ENCODE results near the gene CRACR2A. TPM values are rescaled to one million over a fixed set of nuclear protein-coding genes. Genes with fewer than 3 reads are reported as not detected.

Gene CRACR2A
- total and polyA plus RNA-seq, 2 of the 4 experiments (the other 2 are of a cell fraction): 0.54 to 0.60 TPM

GRCh38 chr12:3789838-3790237 lies 36.9 kb upstream of the CRACR2A start:
- Histone ChIP-seq H3K27ac (ENCODE audit: insufficient read depth, low read length) (no peak overlapping the region), H2BK5ac (ENCODE audit: low read depth, low read length, poor library complexity, severe bottlenecking) (no peak overlapping the region), H3K36me3 (ENCODE audit: control insufficient read depth, insufficient read depth, low read length) (no peaks in the 10 kb centered on the region), H4K20me1 (ENCODE audit: insufficient read depth, low read length) (no peaks in the 10 kb centered on the region), H2AK9ac (replicated peaks; ENCODE audit: low read depth, low read length, poor library complexity) (no peak overlapping the region), H3K79me1 (ENCODE audit: low read depth in 1 of 2, low read length in 2 of 2) (no peaks in the 10 kb centered on the region), H3K14ac (replicated peaks; ENCODE audit: low read depth, low read length) (no peak overlapping the region), H2BK120ac (ENCODE audit: low read depth, low read length) (no peak overlapping the region), H3K18ac (ENCODE audit: low read depth, low read length) (no peak overlapping the region), H3K4me3 (ENCODE audit: insufficient read depth, low read depth, low read length) (no peak overlapping the region), H3K4me2 (ENCODE audit: low read depth, low read length) (no peak overlapping the region), H3K4ac (ENCODE audit: low read depth, low read length) (no peak overlapping the region), H3K23ac (ENCODE audit: low read depth, low read length) (no peak overlapping the region), H3K27me3 (ENCODE audit: control insufficient read depth, insufficient read depth, low read length) (peaks cover 5% of the 10 kb centered on the region; the same call in 1 of the 2 replicates), H2BK15ac (ENCODE audit: low read depth, low read length) (no peak overlapping the region), H2AFZ (replicated peaks; ENCODE audit: low read length, poor library complexity) (no peak overlapping the region), H2BK20ac (ENCODE audit: low read depth, low read length) (no peak overlapping the region), H3K9me1 (ENCODE audit: insufficient read depth, low read length) (no peaks in the 10 kb centered on the region), H3K9me3 (ENCODE audit: control insufficient read depth, insufficient read depth, low read length) (no peaks in the 10 kb centered on the region), H2AK5ac (ENCODE audit: low read depth, low read length) (no peak overlapping the region), H3K9ac (ENCODE audit: low read depth, low read length) (no peak overlapping the region), H3K4me1 (ENCODE audit: control insufficient read depth, insufficient read depth, low read length) (no peaks in the 10 kb centered on the region), H4K5ac (ENCODE audit: low read depth, low read length) (no peak overlapping the region), H3K56ac (ENCODE audit: extremely low read depth, insufficient read depth, low read length) (no peak overlapping the region), H4K8ac (ENCODE audit: low read depth in 2 of 2, low read length in 2 of 2) (no peak overlapping the region), H4K91ac (ENCODE audit: insufficient read depth, low read depth, low read length) (no peak overlapping the region)
- POLR2A ChIA-PET (ENCODE audit: unreplicated experiment): no interaction called here
- WGBS, 2 experiments (ENCODE audit: extremely low coverage in 2 of 2, insufficient read length in 1 of 2): 14% methylated on average over 1 of the region's 1 CpG; no CpG with 5 or more reads in 1 of the 2 experiments
- ATAC-seq (ENCODE audit: low read depth): no peak
- TF ChIP-seq NFE2L2 (IDR thresholded peaks at IDR 0.05; ENCODE audit: low read depth, low read length) (no peak), CTCF (conservative IDR thresholded peaks at IDR 0.05; ENCODE audit: low read depth, low read length) (no peak), BHLHE40 (IDR thresholded peaks at IDR 0.05; ENCODE audit: low read depth, low read length) (no peak)
- DNase-seq: no peak
- CTCF ChIA-PET: interaction anchor here (0.6 to 1.8 kb wide), 2 partner anchors 14 to 987 kb away, joined by 3 to 4 read pairs; no protein-coding TSS in a partner anchor
- intact Hi-C loops (cut with micrococcal nuclease): no loop called here
- BruUV-seq (replicated peaks): no TSS peak
- dilution Hi-C loops (cut with HindIII; ENCODE audit: low sequenced_read_pairs, unreplicated experiment): no loop called here
- in situ Hi-C loops (cut with MboI; ENCODE audit: low sequenced_read_pairs): loop anchor here (10.0 kb wide), 1 partner anchor 475 kb away; no protein-coding TSS in a partner anchor

Measured in IMR-90 (cell line).